SK-N-SH (cell line): Measurements from ENCODE around the gene SLC9A5.

Experiments used
- CTCF ChIP-seq: fragments of 200-600 bp; sonication (generic); IDR thresholded peaks from 2 replicates; pipeline ENCODE4 v1.6.1; 2017; ENCODE audit warnings: antibody characterized with exemption, mild to moderate bottlenecking, moderate library complexity
- EP300 ChIP-seq, 2 experiments: IDR thresholded peaks; 2 replicates each; pipeline versions ENCODE4 v1.4.0 to v1.6.1; 2012; ENCODE audit warnings: borderline replicate concordance in 1 of 2, low read depth in 1 of 2, low read length in 1 of 2
- PBX3 ChIP-seq: IDR thresholded peaks from 2 replicates; pipeline ENCODE4; 2012

GRCh38 chr16:67199808-67200198 lies 49.0 kb upstream of the SLC9A5 start:
- TF ChIP-seq PBX3 (no peak), CTCF (no peak), EP300 (IDR thresholded peaks at IDR 0.05; ENCODE audit: borderline replicate concordance in 1 of 2, low read depth in 1 of 2, low read length in 1 of 2) (no peak)
